ENCODE results near the gene S100A3.

GRCh38 chr1:153578936-153579335 is 29.9 kb upstream of the S100A3 start:
- TF ChIP-seq CTCF (IDR thresholded peaks at IDR 0.05) (no peak), POLR2A (IDR thresholded peaks at IDR 0.05) (no peak)
